ENCODE results near the gene HNRNPA1L2.
"Not testable (repeated sequence)": the region's sequence is repeated elsewhere in the genome, so short reads cannot be mapped to it uniquely, and the experiment has no call there.

Gene HNRNPA1L2

GRCh38 chr13:52646967-52647366 lies 4.7 kb downstream of the HNRNPA1L2 start:
- no peak for DNase-seq (ENCODE audit: low spot score)

GRCh38 chr13:52650731-52651130 lies 8.5 kb downstream of the HNRNPA1L2 start:
- DNase-seq (ENCODE audit: low spot score), result no peak

- DNase-seq (ENCODE audit: low spot score), result no peak
These were observed 9.6 kb downstream of the HNRNPA1L2 start for GRCh38 chr13:52651897-52652195.

- peak; percentile 89 for DNase-seq (ENCODE audit: low spot score)
These were observed 10.2 kb downstream of the HNRNPA1L2 start, which contains the start of gene SUGT1 for GRCh38 chr13:52652196-52652979. TSS of gene SUGT1 (plus strand) at chr13:52652836. CDS start at chr13:52652921, 85 bp downstream.

- DNase-seq (ENCODE audit: low spot score), result peak; percentile 44
These were observed 10.7 kb downstream of the HNRNPA1L2 start for GRCh38 chr13:52652980-52653303.

- no peak for DNase-seq (ENCODE audit: low spot score)
These were observed 17.1 kb downstream of the HNRNPA1L2 start for GRCh38 chr13:52659340-52659739.

- no peak for DNase-seq (ENCODE audit: low spot score)
These were observed 22.0 kb downstream of the HNRNPA1L2 start for GRCh38 chr13:52664272-52664671.

GRCh38 chr13:52665325-52665724 lies 23.1 kb downstream of the HNRNPA1L2 start:
- DNase-seq (ENCODE audit: low spot score), result peak; percentile 31

- no peak for DNase-seq (ENCODE audit: low spot score)
These were observed 27.4 kb downstream of the HNRNPA1L2 start for GRCh38 chr13:52669677-52670076.

GRCh38 chr13:52670726-52671125 lies 28.5 kb downstream of the HNRNPA1L2 start:
- no peak for DNase-seq (ENCODE audit: low spot score)

GRCh38 chr13:52673465-52673864 lies 31.2 kb downstream of the HNRNPA1L2 start:
- DNase-seq (ENCODE audit: low spot score), result no peak

- DNase-seq (ENCODE audit: low spot score), result no peak
These were observed 35.6 kb downstream of the HNRNPA1L2 start for GRCh38 chr13:52677823-52678222.

GRCh38 chr13:52685806-52686205 lies 43.6 kb downstream of the HNRNPA1L2 start:
- not testable (repeated sequence) for DNase-seq (ENCODE audit: low spot score)

- DNase-seq (ENCODE audit: low spot score), result no peak
These were observed 44.1 kb downstream of the HNRNPA1L2 start for GRCh38 chr13:52686376-52686775.
